T-helper 1 cell treated with Interleukin-12 subunit alpha and Interleukin-12 subunit beta and Interleukin-4 antibody, amounts not matched to agents 30 μg/mL and 1 μg/mL, for 36 hours (primary cell): ENCODE data around the gene C1orf87.

Experiments used
- H3K27ac Mint-ChIP-seq: one replicate; pipeline ENCODE4 v1.8.0; 2021; ENCODE audit warnings: mild to moderate bottlenecking, mixed read lengths
- H3K27me3 Mint-ChIP-seq: one replicate; pipeline ENCODE4 v1.8.0; 2021; ENCODE audit warnings: low read depth, mixed read lengths
- H3K36me3 Mint-ChIP-seq: one replicate; pipeline ENCODE4 v1.8.0; 2021; ENCODE audit warnings: low read depth, mixed read lengths
- H3K4me1 Mint-ChIP-seq: one replicate; pipeline ENCODE4 v1.8.0; 2021; ENCODE audit warnings: low read depth, mixed read lengths
- H3K4me3 Mint-ChIP-seq: one replicate; pipeline ENCODE4 v1.8.0; 2021; ENCODE audit warnings: mild to moderate bottlenecking, moderate library complexity, mixed read lengths
- H3K9me3 Mint-ChIP-seq: one replicate; pipeline ENCODE4 v1.8.0; 2021; ENCODE audit warnings: mixed read lengths

C1orf87 gene

DNA sequence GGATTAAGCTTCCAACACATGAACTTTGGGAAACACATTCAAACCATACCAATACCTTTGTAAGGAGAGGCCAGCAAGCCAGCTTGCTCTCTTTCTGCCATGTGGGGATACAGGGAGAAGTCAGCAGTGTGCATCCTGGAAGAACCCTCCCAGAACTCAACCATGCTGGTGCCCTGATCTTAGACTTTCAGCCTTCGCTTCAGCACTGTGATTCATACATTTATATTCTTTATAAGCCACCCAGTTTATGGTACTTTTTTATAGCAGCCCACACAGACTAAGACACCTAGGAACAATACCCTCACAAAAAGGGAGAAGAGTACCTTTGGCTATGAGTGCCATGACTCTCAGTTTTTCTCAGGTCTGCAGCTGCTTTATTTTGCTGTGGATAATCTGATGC, 35.9 kb downstream of the C1orf87 start:
- Mint-ChIP-seq H3K4me3 (no peak overlapping the region), H3K9me3 (no peaks in the 10 kb centered on the region), H3K27me3 (no peaks in the 10 kb centered on the region), H3K4me1 (no peaks in the 10 kb centered on the region), H3K36me3 (no peaks in the 10 kb centered on the region), H3K27ac (no peak overlapping the region)

DNA sequence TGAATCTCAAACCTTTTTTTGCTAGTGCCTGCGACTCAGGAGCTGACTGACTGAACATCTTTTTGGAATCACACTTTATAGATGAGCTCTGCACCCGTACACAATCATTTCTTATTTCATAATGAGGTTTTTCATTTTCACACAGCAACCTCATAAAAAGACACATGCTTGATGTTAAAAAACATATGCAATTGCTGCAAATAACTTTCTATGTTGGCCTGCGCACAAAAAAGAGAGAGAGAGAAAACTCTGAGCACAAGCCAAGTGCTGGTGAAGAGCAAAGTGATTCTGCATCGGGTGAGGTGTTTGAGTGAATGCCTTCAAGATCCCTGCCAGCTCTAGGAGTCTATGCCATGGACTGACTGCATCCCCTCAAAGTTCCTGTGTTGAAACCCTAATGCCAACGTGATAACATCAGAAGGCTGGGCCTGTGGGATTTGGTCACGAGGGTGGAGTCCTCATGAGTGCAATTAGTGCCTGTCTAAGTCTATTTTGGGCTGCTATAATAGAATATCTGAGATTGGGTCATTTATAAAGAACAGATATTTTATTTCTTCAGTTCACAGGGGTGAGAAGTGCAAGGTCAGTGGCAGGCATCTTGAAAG, 36.6 kb downstream of the C1orf87 start:
- H3K4me3 Mint-ChIP-seq, result no peak overlapping the region
- H3K9me3 Mint-ChIP-seq, result no peaks in the 10 kb centered on the region
- H3K27me3 Mint-ChIP-seq, result no peaks in the 10 kb centered on the region
- no peaks in the 10 kb centered on the region for H3K36me3 Mint-ChIP-seq
- H3K4me1 Mint-ChIP-seq, result no peaks in the 10 kb centered on the region
- no peak overlapping the region for H3K27ac Mint-ChIP-seq

DNA sequence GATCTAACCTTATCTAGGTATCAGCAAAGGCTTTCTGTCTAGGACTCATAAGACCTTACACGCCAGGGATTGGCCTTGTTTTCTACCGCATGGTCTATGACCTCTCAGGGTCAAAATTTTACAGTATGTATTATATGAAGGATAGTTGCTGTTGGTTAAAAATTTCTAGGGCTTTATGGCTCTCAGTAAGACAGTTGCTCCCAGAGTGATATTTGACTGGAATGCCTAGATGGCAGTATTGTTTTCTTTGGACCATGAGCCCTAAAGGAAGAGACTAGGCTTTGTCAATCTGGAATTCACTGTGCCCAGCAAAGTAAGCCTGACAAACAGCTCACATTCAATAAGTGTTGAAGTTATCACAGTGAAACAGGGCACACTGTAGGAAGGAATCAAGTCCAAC, 37.6 kb downstream of the C1orf87 start:
- Mint-ChIP-seq H3K4me3 (no peak overlapping the region), H3K9me3 (no peaks in the 10 kb centered on the region), H3K27me3 (no peaks in the 10 kb centered on the region), H3K27ac (no peak overlapping the region), H3K36me3 (no peaks in the 10 kb centered on the region), H3K4me1 (no peaks in the 10 kb centered on the region)

DNA sequence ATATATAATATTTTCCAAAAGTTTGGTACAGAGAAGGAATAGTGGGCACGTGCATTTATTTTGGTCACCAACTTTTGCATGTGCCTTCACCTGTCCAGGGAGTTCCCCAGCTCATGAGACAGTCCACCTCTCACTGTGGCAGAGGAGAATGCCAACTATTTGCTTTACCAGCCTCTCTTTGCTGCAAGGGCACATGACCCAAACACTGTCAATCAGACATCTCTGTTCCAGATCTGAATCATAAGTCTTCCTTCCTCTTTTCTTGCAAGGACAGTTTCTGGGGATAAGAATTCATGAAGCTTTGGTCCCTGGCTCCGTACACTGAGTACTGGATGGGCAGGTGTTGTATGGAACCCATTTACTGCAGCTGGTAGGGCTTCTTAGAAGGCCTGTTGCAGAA, 38.6 kb downstream of the C1orf87 start:
- Mint-ChIP-seq H3K27ac (no peak overlapping the region), H3K9me3 (no peaks in the 10 kb centered on the region), H3K4me3 (no peak overlapping the region), H3K27me3 (no peaks in the 10 kb centered on the region), H3K4me1 (no peaks in the 10 kb centered on the region), H3K36me3 (no peaks in the 10 kb centered on the region)

GRCh38 chr1:60033066-60033465, 40.5 kb downstream of the C1orf87 start:
- Mint-ChIP-seq H3K27me3 (no peaks in the 10 kb centered on the region), H3K36me3 (no peaks in the 10 kb centered on the region), H3K27ac (no peak overlapping the region), H3K4me1 (no peaks in the 10 kb centered on the region), H3K4me3 (no peak overlapping the region), H3K9me3 (no peaks in the 10 kb centered on the region)

GRCh38 chr1:60031146-60031545, 42.4 kb downstream of the C1orf87 start:
- Mint-ChIP-seq H3K4me1 (no peaks in the 10 kb centered on the region), H3K9me3 (no peaks in the 10 kb centered on the region), H3K27me3 (peaks cover 4% of the 10 kb centered on the region), H3K36me3 (no peaks in the 10 kb centered on the region), H3K27ac (no peak overlapping the region), H3K4me3 (no peak overlapping the region)

DNA sequence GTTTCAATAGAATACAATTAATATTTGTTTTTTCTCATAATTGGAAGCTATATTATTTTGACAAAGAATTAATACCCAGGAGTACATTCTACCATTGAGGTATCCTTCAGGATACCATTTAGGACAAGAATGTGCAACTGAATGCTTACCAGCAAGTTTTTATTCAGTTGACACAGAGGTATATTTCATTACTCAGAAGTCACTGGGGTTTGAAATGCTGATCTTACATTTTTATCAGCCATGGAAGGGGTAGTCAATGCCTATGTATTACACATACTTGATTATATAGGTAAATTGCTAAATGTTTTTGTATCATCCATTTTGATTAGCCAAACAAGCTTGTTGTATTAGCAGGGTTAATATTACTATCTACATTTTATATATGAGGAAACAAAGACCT, 48.0 kb downstream of the C1orf87 start:
- no peak overlapping the region for H3K4me3 Mint-ChIP-seq
- H3K36me3 Mint-ChIP-seq, result no peaks in the 10 kb centered on the region
- no peak overlapping the region for H3K27ac Mint-ChIP-seq
- H3K4me1 Mint-ChIP-seq, result no peaks in the 10 kb centered on the region
- H3K27me3 Mint-ChIP-seq, result peaks cover 8% of the 10 kb centered on the region
- H3K9me3 Mint-ChIP-seq, result no peaks in the 10 kb centered on the region

GRCh38 chr1:60017508-60018205, 55.9 kb downstream of the C1orf87 start:
- Mint-ChIP-seq H3K4me3 (no peak overlapping the region), H3K9me3 (no peaks in the 10 kb centered on the region), H3K27me3 (no peaks in the 10 kb centered on the region), H3K27ac (no peak overlapping the region), H3K4me1 (no peaks in the 10 kb centered on the region), H3K36me3 (no peaks in the 10 kb centered on the region)

- H3K27ac Mint-ChIP-seq, result no peak overlapping the region
- H3K4me1 Mint-ChIP-seq, result no peaks in the 10 kb centered on the region
- H3K4me3 Mint-ChIP-seq, result no peak overlapping the region
- no peaks in the 10 kb centered on the region for H3K36me3 Mint-ChIP-seq
- no peaks in the 10 kb centered on the region for H3K27me3 Mint-ChIP-seq
- H3K9me3 Mint-ChIP-seq, result no peaks in the 10 kb centered on the region
Measured at GRCh38 chr1:60010690-60011089, 62.9 kb downstream of the C1orf87 start.

GRCh38 chr1:60008500-60008899, 65.1 kb downstream of the C1orf87 start:
- no peaks in the 10 kb centered on the region for H3K36me3 Mint-ChIP-seq
- no peak overlapping the region for H3K27ac Mint-ChIP-seq
- no peaks in the 10 kb centered on the region for H3K27me3 Mint-ChIP-seq
- H3K4me3 Mint-ChIP-seq, result no peak overlapping the region
- H3K4me1 Mint-ChIP-seq, result no peaks in the 10 kb centered on the region
- no peaks in the 10 kb centered on the region for H3K9me3 Mint-ChIP-seq

GRCh38 chr1:60000625-60001024, 72.9 kb downstream of the C1orf87 start:
- Mint-ChIP-seq H3K27me3 (no peaks in the 10 kb centered on the region), H3K4me3 (no peak overlapping the region), H3K27ac (no peak overlapping the region), H3K36me3 (no peaks in the 10 kb centered on the region), H3K4me1 (no peaks in the 10 kb centered on the region), H3K9me3 (no peaks in the 10 kb centered on the region)

GRCh38 chr1:59999746-60000145, 73.8 kb downstream of the C1orf87 start:
- Mint-ChIP-seq H3K4me3 (no peak overlapping the region), H3K27me3 (no peaks in the 10 kb centered on the region), H3K36me3 (no peaks in the 10 kb centered on the region), H3K4me1 (no peaks in the 10 kb centered on the region), H3K27ac (no peak overlapping the region), H3K9me3 (no peaks in the 10 kb centered on the region)

GRCh38 chr1:59999006-59999405, 74.6 kb downstream of the C1orf87 start:
- no peak overlapping the region for H3K4me3 Mint-ChIP-seq
- H3K4me1 Mint-ChIP-seq, result no peaks in the 10 kb centered on the region
- H3K27me3 Mint-ChIP-seq, result no peaks in the 10 kb centered on the region
- H3K9me3 Mint-ChIP-seq, result no peaks in the 10 kb centered on the region
- H3K27ac Mint-ChIP-seq, result no peak overlapping the region
- no peaks in the 10 kb centered on the region for H3K36me3 Mint-ChIP-seq

DNA sequence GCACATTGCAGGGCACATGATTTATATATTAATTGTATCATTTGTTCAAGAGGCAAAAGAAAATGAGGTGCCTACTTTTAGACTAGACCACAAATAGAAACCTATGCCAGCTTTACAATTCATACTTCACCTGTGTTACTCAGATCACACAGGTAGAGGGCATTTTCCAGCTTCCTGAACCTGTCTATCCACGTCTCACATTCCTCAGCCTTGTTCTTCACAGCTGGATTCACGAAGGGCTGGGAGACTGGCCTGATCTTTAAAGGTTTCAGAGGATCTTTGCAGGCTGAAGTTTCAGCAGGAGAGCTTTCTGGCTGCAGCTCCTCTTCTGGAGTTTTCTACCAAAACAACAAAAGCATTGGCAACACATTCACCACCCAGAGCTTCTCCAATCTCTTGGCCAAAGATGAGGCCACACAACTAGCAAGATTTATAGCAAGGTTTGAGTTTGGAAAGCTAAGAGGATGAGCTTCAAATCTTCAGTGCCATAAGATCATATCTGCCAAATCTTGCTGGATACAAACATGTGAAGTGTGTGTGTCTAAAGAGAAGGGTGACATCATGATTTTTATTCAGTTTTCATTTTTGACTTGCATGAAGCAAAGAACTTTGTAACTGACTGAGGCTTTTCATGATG, 76.0 kb downstream of the C1orf87 start:
- H3K4me1 Mint-ChIP-seq, result no peaks in the 10 kb centered on the region

More for the DNA sequence above, 76.0 kb downstream of the C1orf87 start:
- H3K27ac Mint-ChIP-seq, result no peak overlapping the region
- no peak overlapping the region for H3K4me3 Mint-ChIP-seq
- H3K36me3 Mint-ChIP-seq, result no peaks in the 10 kb centered on the region
- H3K27me3 Mint-ChIP-seq, result no peaks in the 10 kb centered on the region
- no peaks in the 10 kb centered on the region for H3K9me3 Mint-ChIP-seq
